COLO668 (cell line): ENCODE data around the gene COP1.
"Not testable (repeated sequence)": the region's sequence is repeated elsewhere in the genome, so short reads cannot be mapped to it uniquely, and the experiment has no call there.

Experiments
- DNase-seq: peaks from one replicate; lab custom pipeline; 2025; ENCODE audit not compliant: unreplicated experiment; lab: John Stamatoyannopoulos, UW

Gene COP1

GRCh38 chr1:176206961-176207902 lies at the start of gene COP1:
COP1 (minus strand) TSS chr1:176207286; CDS start chr1:176206978, 308 bp downstream.
- peak; percentile 98 for DNase-seq

GRCh38 chr1:176252191-176252590 lies 45.1 kb upstream of the COP1 start:
- no peak for DNase-seq

- DNase-seq = no peak
These were observed 37.8 kb upstream of the COP1 start for GRCh38 chr1:176244851-176245250.

GRCh38 chr1:176243746-176244145 lies 36.7 kb upstream of the COP1 start:
- DNase-seq = no peak

- no peak for DNase-seq
These were observed 34.4 kb upstream of the COP1 start for GRCh38 chr1:176241385-176242015.

- DNase-seq = not testable (repeated sequence)
These were observed 26.6 kb upstream of the COP1 start for GRCh38 chr1:176233657-176234056.

- DNase-seq = no peak
These were observed 20.5 kb upstream of the COP1 start for GRCh38 chr1:176227579-176227978.

- no peak for DNase-seq
These were observed 18.8 kb upstream of the COP1 start for GRCh38 chr1:176225911-176226310.

- no peak for DNase-seq
These were observed 18.4 kb upstream of the COP1 start for GRCh38 chr1:176225479-176225875.

- no peak for DNase-seq
These were observed 15.1 kb upstream of the COP1 start for GRCh38 chr1:176222196-176222595.

- no peak for DNase-seq
These were observed 13.1 kb upstream of the COP1 start for GRCh38 chr1:176220100-176220689.

GRCh38 chr1:176217461-176218099 lies 10.5 kb upstream of the COP1 start:
- no peak for DNase-seq

- DNase-seq = no peak
These were observed 8.9 kb upstream of the COP1 start for GRCh38 chr1:176216031-176216430.

GRCh38 chr1:176211396-176212165 lies 4.5 kb upstream of the COP1 start:
- DNase-seq = no peak

- DNase-seq = no peak
These were observed 948 bp upstream of the COP1 start for GRCh38 chr1:176208034-176208433.

- peak; percentile 69 for DNase-seq
These were observed 803 bp downstream of the COP1 start for GRCh38 chr1:176206006-176206960.

- no peak for DNase-seq
These were observed 1.7 kb downstream of the COP1 start for GRCh38 chr1:176205332-176205914.

- DNase-seq = not testable (repeated sequence)
These were observed 2.4 kb downstream of the COP1 start for GRCh38 chr1:176204655-176205054.

- no peak for DNase-seq
These were observed 3.4 kb downstream of the COP1 start for GRCh38 chr1:176203735-176204134.
